ENCODE measurements around the gene NTNG2. TPM values are rescaled to one million over a fixed set of nuclear protein-coding genes. Genes with fewer than 3 reads are reported as not detected.

NTNG2 gene
- total RNA-seq, 3 donors from 2014 or later: 0.41 to 0.73 (median 0.43) TPM

GRCh38 chr9:132216861-132217619, 55.2 kb downstream of the NTNG2 start:
- Histone ChIP-seq H3K9me3 (no peaks in the 10 kb centered on the region), H3K36me3 (ENCODE audit: low read depth) (no peaks in the 10 kb centered on the region), H3K4me3 (no peak overlapping the region), H3K4me1 (ENCODE audit: low read depth) (no peaks in the 10 kb centered on the region)
- DNase-seq (no peak), ATAC-seq (peak; percentile 15)
- intact Hi-C loops (cut with DNase I, micrococcal nuclease): no loop called here
- TF ChIP-seq CTCF (IDR thresholded peaks at IDR 0.05): no peak

- H3K4me3 ChIP-seq: no peak overlapping the region
- H3K9me3 ChIP-seq: no peaks in the 10 kb centered on the region
- no peak for TF ChIP-seq CTCF (IDR thresholded peaks at IDR 0.05)
- no peaks in the 10 kb centered on the region for H3K4me1 ChIP-seq (ENCODE audit: low read depth)
- DNase-seq (no peak), ATAC-seq (no peak)
- no peaks in the 10 kb centered on the region for H3K36me3 ChIP-seq (ENCODE audit: low read depth)
- intact Hi-C loops (cut with DNase I, micrococcal nuclease): no loop called here
Measured at GRCh38 chr9:132218208-132218607, 56.4 kb downstream of the NTNG2 start.

GRCh38 chr9:132221941-132222340, 60.1 kb downstream of the NTNG2 start:
- no peak for TF ChIP-seq CTCF (IDR thresholded peaks at IDR 0.05)
- no peak overlapping the region for H3K4me3 ChIP-seq
- no peak for ATAC-seq
- H3K4me1 ChIP-seq (ENCODE audit: low read depth): no peaks in the 10 kb centered on the region
- intact Hi-C loops (cut with DNase I, micrococcal nuclease): no loop called here
- no peak for DNase-seq
- H3K9me3 ChIP-seq: no peaks in the 10 kb centered on the region
- H3K36me3 ChIP-seq (ENCODE audit: low read depth): no peaks in the 10 kb centered on the region

GRCh38 chr9:132224645-132225044, 62.8 kb downstream of the NTNG2 start:
- Histone ChIP-seq H3K36me3 (ENCODE audit: low read depth) (no peaks in the 10 kb centered on the region), H3K4me3 (no peak overlapping the region), H3K4me1 (ENCODE audit: low read depth) (no peaks in the 10 kb centered on the region), H3K9me3 (no peaks in the 10 kb centered on the region)
- no peak for ATAC-seq
- no peak for TF ChIP-seq CTCF (IDR thresholded peaks at IDR 0.05)
- intact Hi-C loops (cut with DNase I, micrococcal nuclease): no loop called here
- DNase-seq: no peak

GRCh38 chr9:132226571-132227430, 64.9 kb downstream of the NTNG2 start:
- Histone ChIP-seq H3K4me1 (ENCODE audit: low read depth) (no peaks in the 10 kb centered on the region), H3K9me3 (no peaks in the 10 kb centered on the region), H3K36me3 (ENCODE audit: low read depth) (no peaks in the 10 kb centered on the region), H3K4me3 (no peak overlapping the region)
- intact Hi-C loops (cut with DNase I, micrococcal nuclease): no loop called here
- DNase-seq (no peak), ATAC-seq (no peak)
- no peak for TF ChIP-seq CTCF (IDR thresholded peaks at IDR 0.05)
